Transverse colon (tissue), 4 donors: ENCODE data around the gene SF3B6. TPM values are rescaled to one million over a fixed set of nuclear protein-coding genes. Genes with fewer than 3 reads are reported as not detected.

ENCODE experiments used
- DNase-seq: peaks from one replicate; pipeline ENCODE4 v3.0.0-alpha.2; 2019
- H3K27ac ChIP-seq, 4 donors: fragments of 200-600 bp; sonication (generic); 2 replicates each; pipeline ENCODE4 v1.5.1; 2016 to 2018; ENCODE audit warnings: inconsistent platforms in 4 of 4
- H3K27me3 ChIP-seq: fragments of 200-600 bp; sonication (generic); 2 replicates; pipeline ENCODE4 v1.5.1; 2017; ENCODE audit warnings: inconsistent platforms
- H3K36me3 ChIP-seq, 4 donors: fragments of 200-600 bp; sonication (generic); 2 replicates each; pipeline ENCODE4 v1.5.1; 2017 to 2019; ENCODE audit warnings: inconsistent platforms in 4 of 4
- H3K4me1 ChIP-seq, 4 donors: fragments of 200-600 bp; sonication (generic); 2 replicates each; pipeline ENCODE4 v1.5.1; 2017 to 2020; ENCODE audit warnings: inconsistent platforms in 4 of 4
- H3K4me3 ChIP-seq, 4 donors: fragments of 200-600 bp; sonication (generic); 1 replicate in 1 of 4; 2 replicates in 3 of 4; pipeline versions ENCODE4 v1.5.1 to v1.6.1; 2017 to 2019; ENCODE audit warnings: inconsistent platforms in 4 of 4
- H3K9me3 ChIP-seq, 2 donors: fragments of 200-600 bp; sonication (generic); 2 replicates each; pipeline ENCODE4 v1.5.1; 2017 to 2019; ENCODE audit warnings: inconsistent platforms in 2 of 2
- CTCF ChIP-seq, 5 experiments: fragments of 200-600 bp in 3 of 5; fragments of 450-650 bp in 2 of 5; sonication (generic) in 3 of 5; IDR thresholded peaks; 1 replicate in 2 of 5; 2 replicates in 3 of 5; pipeline ENCODE4 v1.5.1; 2016 to 2017; ENCODE audit warnings: antibody characterized with exemption in 5 of 5, inconsistent platforms in 3 of 5, mild to moderate bottlenecking in 2 of 5, moderate library complexity in 1 of 5
- EP300 ChIP-seq: sonication (generic); formaldehyde crosslinking; IDR thresholded peaks from one replicate; pipeline ENCODE4 v1.6.1; 2017; ENCODE audit warnings: antibody characterized with exemption, low read depth
- POLR2A ChIP-seq: fragments of 450-650 bp; IDR thresholded peaks from one replicate; pipeline ENCODE4 v1.6.1; 2016; ENCODE audit warnings: antibody characterized with exemption, mild to moderate bottlenecking, moderate library complexity
- POLR2AphosphoS5 ChIP-seq, 3 donors: sonication (generic); formaldehyde crosslinking; IDR thresholded peaks; one replicate each; pipeline ENCODE4 v1.6.1; 2016; ENCODE audit warnings: antibody characterized with exemption in 3 of 3
- WGBS, 2 donors: methylation state at CpG; one replicate each; pipeline ENCODE4 v1.1.5; 2018; ENCODE audit warnings: low coverage in 1 of 2; 5-methylcytosine and 5-hydroxymethylcytosine counted together
- in situ Hi-C, 4 donors: fragments of 200-750 bp; cut with MboI; loops; one replicate each; pipeline versions ENCODE4 v1.15.0 to v1.15.1; 2017; ENCODE audit warnings: low sequenced_read_pairs in 3 of 4, low pct_ligation_motif_present in 1 of 4, low pct_unique_long_range_greater_than_20kb in 1 of 4
- intact Hi-C: fragments of 100-400 bp; cut with DNase I; formaldehyde crosslinking; loops from one replicate; pipeline ENCODE4 v1.15.1; 2023; ENCODE audit warnings: low total_unique reads
- total RNA-seq, 4 donors: library from RNA; depleted of rRNA; stranded (reverse); fragments of >200 nt; gene quantifications; one replicate each; pipeline ENCODE4 v1.1.0, GENCODE V29; 2016

The SF3B6 gene
- total RNA-seq, 4 donors from 2014 or later, result 17.3 to 104 (median 93.2) TPM

GRCh38 chr2:24072259-24072658 is 3.9 kb downstream of the SF3B6 start:
- 92% methylated on average over 2 to 4 of the region's 4 CpGs for WGBS, 2 donors
- Histone ChIP-seq H3K4me3 (no peak overlapping the region), H3K36me3 (peaks cover 0 to 28% (median 12%) of the 10 kb centered on the region in 4 donors), H3K4me1 (peaks cover 5 to 16% (median 9%) of the 10 kb centered on the region in 4 donors), H3K27ac (no peak overlapping the region), H3K27me3 (no peaks in the 10 kb centered on the region), H3K9me3 (no peaks in the 10 kb centered on the region)
- in situ Hi-C loops (loop anchor here in 1 of 4 donors (10.0 kb wide), 1 partner anchor 147 kb away; the partner anchor contains the start of gene ATAD2B), intact Hi-C loops (no loop called here)
- DNase-seq, result no peak
- TF ChIP-seq CTCF (IDR thresholded peaks at IDR 0.05), result no peak

- H3K9me3 ChIP-seq, result no peaks in the 10 kb centered on the region
- H3K36me3 ChIP-seq, result peaks cover 0 to 25% (median 10%) of the 10 kb centered on the region in 4 donors
- no peaks in the 10 kb centered on the region for H3K27me3 ChIP-seq
- H3K4me3 ChIP-seq, result no peak overlapping the region
- no peak for TF ChIP-seq POLR2A
- TF ChIP-seq CTCF (IDR thresholded peaks at IDR 0.05), result no peak
- no peak for TF ChIP-seq EP300
- no peak for TF ChIP-seq POLR2AphosphoS5 (IDR thresholded peaks at IDR 0.05)
- intact Hi-C loops, result no loop called here
- no peak for DNase-seq
- in situ Hi-C loops, result no loop called here
- H3K27ac ChIP-seq, result no peak overlapping the region
- 72 to 100% methylated on average over 1 to 2 of the region's 2 CpGs for WGBS, 2 donors
- H3K4me1 ChIP-seq, result no peaks in the 10 kb centered on the region
Observed at GRCh38 chr2:24065341-24065740, 10.8 kb downstream of the SF3B6 start.

GRCh38 chr2:24058564-24059271 is 17.4 kb downstream of the SF3B6 start:
- Histone ChIP-seq H3K27me3 (no peaks in the 10 kb centered on the region), H3K27ac (no peak overlapping the region), H3K4me1 (no peaks in the 10 kb centered on the region), H3K9me3 (no peaks in the 10 kb centered on the region), H3K36me3 (no peaks in the 10 kb centered on the region), H3K4me3 (no peak overlapping the region)
- intact Hi-C loops (no loop called here), in situ Hi-C loops (no loop called here)
- DNase-seq, result no peak
- 80 to 82% methylated on average over 2 to 4 of the region's 4 CpGs for WGBS, 2 donors
- TF ChIP-seq EP300 (no peak), POLR2AphosphoS5 (IDR thresholded peaks at IDR 0.05) (no peak), POLR2A (no peak), CTCF (IDR thresholded peaks at IDR 0.05) (no peak)

- 92% methylated on average over 6 of the region's 6 CpGs; no CpG with 5 or more reads in 1 of the 2 donors for WGBS, 2 donors
- Histone ChIP-seq H3K9me3 (no peaks in the 10 kb centered on the region), H3K27me3 (no peaks in the 10 kb centered on the region), H3K4me3 (no peak overlapping the region), H3K36me3 (no peaks in the 10 kb centered on the region), H3K27ac (no peak overlapping the region), H3K4me1 (no peaks in the 10 kb centered on the region)
- intact Hi-C loops, result no loop called here
- DNase-seq, result no peak
- no peak for TF ChIP-seq POLR2A
- TF ChIP-seq EP300, result no peak
- TF ChIP-seq CTCF (IDR thresholded peaks at IDR 0.05), result no peak
- TF ChIP-seq POLR2AphosphoS5 (IDR thresholded peaks at IDR 0.05), result no peak
- in situ Hi-C loops, result no loop called here
Observed at GRCh38 chr2:24055750-24056149, 20.4 kb downstream of the SF3B6 start.
